HEK293 (cell line): ENCODE data around the gene FAM83F.

ENCODE experiments used
- CTCF ChIP-seq: fragments of 450-650 bp; formaldehyde crosslinking; IDR thresholded peaks from 2 replicates; pipeline ENCODE4 v1.5.1; 2016; ENCODE audit warnings: missing biosample characterization, missing genetic modification characterization
- GLI4 ChIP-seq: fragments of 450-650 bp; formaldehyde crosslinking; IDR thresholded peaks from 2 replicates; pipeline ENCODE4 v1.5.1; 2016; ENCODE audit warnings: missing biosample characterization, missing genetic modification characterization
- PATZ1 ChIP-seq: fragments of 450-650 bp; formaldehyde crosslinking; IDR thresholded peaks from 2 replicates; pipeline ENCODE4 v1.5.1; 2016; ENCODE audit warnings: missing biosample characterization, missing genetic modification characterization
- TCF7L2 ChIP-seq: IDR thresholded peaks from 2 replicates; pipeline ENCODE4 v1.6.1; 2011; ENCODE audit warnings: low read depth, mild to moderate bottlenecking, inconsistent platforms, low read length, moderate library complexity, borderline replicate concordance
- ZBTB7A ChIP-seq: fragments of 450-650 bp; formaldehyde crosslinking; IDR thresholded peaks from 2 replicates; pipeline ENCODE4 v1.5.1; 2016; ENCODE audit warnings: low read depth, missing biosample characterization, missing genetic modification characterization
- ZFP37 ChIP-seq: fragments of 450-650 bp; formaldehyde crosslinking; IDR thresholded peaks from 2 replicates; pipeline ENCODE4 v1.5.1; 2016; ENCODE audit warnings: missing biosample characterization, missing genetic modification characterization
- ZNF146 ChIP-seq: fragments of 450-650 bp; formaldehyde crosslinking; IDR thresholded peaks from 2 replicates; pipeline ENCODE4 v1.5.1; 2016; ENCODE audit warnings: missing biosample characterization, missing genetic modification characterization
- ZNF423 ChIP-seq: fragments of 450-650 bp; formaldehyde crosslinking; IDR thresholded peaks from 2 replicates; pipeline ENCODE4 v1.5.1; 2016; ENCODE audit warnings: missing biosample characterization, missing genetic modification characterization
- ZNF747 ChIP-seq: fragments of 450-650 bp; formaldehyde crosslinking; IDR thresholded peaks from 2 replicates; pipeline ENCODE4 v1.5.1; 2016; ENCODE audit warnings: missing biosample characterization, missing genetic modification characterization

DNA sequence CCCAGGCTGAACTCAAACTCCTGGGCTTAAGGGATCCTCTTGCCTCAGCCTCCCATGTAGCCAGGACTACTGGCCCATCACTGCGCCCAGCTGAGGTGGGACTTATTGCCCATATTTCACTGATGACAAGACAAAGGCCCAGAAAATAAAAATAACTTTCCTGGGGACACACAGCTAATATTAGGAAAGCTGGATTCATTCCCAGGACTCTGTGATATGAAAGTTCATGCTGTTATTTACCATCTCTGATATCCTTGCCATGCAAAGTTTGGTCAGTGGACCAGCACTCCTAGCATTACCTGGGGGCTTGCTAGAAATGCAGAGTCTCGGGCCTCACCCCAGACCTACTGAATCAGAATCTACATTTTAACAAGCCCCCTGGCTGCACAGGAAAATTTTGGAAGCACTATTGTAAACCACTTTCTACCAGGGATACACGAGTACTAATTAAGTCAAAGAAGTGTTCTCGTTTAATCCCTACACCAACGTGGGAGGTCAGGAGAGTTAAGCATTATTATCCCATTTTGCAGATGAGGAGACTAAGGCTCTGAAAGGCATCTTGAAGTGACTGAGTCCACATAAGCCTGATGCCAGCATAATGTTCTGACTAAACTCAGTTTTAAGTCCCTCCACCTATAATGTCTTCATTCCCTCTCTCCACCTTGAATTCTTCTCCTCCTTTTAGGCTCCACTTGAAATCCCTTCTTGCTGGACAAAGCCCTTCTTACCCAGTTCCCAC lies 2.5 kb upstream of the FAM83F start:
- TF ChIP-seq PATZ1 = no peak
- TF ChIP-seq CTCF = no peak
- TF ChIP-seq TCF7L2 = no peak
- no peak for TF ChIP-seq ZNF146
- no peak for TF ChIP-seq ZFP37 (tag by site-specific recombination)
- no peak for TF ChIP-seq GLI4 (tag by site-specific recombination)
- TF ChIP-seq ZBTB7A = no peak
- no peak for TF ChIP-seq ZNF747 (tag by site-specific recombination)
- no peak for TF ChIP-seq ZNF423 (tag by site-specific recombination)
